Stimulated activated CD4-positive, alpha-beta T cell treated with anti-CD3 and anti-CD28 coated beads, TNF-alpha, amount 100 ng/mL, for 24 hours (primary cell): ENCODE results near the gene KRTAP2-1.
"Not testable (repeated sequence)": the region's sequence is repeated elsewhere in the genome, so short reads cannot be mapped to it uniquely, and the experiment has no call there.

Source experiments
- DNase-seq, 3 experiments: peaks; one replicate each; pipeline ENCODE4 v3.0.0-alpha.2; 2020; ENCODE audit warnings: low read depth in 3 of 3

Gene KRTAP2-1

DNA sequence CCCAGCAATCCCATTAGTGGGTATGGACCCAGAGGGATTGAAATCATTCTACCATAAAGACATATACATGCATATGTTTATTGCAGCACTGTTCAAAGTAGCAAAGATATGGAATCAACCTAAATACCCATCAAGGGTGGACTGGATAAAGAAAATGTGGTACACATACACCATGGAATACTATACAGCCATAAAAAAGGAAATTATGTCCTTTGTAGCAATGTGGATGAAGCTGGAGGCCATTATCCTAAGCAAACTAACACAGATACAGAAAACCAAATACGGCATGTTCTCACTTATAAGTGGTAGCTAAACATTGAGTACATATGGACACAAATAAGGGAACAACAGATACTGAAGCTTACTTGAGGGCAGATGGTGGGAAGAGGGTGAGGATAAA is 10.4 kb upstream of the KRTAP2-1 start:
- DNase-seq, result no peak

DNA sequence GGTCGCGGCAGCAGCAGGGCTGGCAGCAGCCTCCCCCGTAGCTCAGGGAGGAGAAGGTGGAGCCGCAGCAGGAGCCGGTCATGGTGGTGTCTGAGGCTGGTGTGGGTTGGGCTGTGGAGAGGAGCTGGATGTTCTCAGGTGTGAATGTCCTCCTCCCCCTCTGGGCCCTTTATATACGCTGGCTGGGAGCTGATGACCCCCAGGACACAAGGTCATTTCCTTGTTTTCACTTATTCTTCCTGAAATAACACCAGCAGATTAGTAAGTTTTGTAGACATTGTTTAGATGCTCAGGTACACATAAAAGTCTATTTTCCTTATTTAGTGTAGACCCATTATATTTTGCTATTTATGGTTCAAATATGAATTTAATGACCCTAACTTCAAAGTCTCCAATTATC is 8.0 kb upstream of the KRTAP2-1 start, which contains the start of gene KRTAP2-2:
Gene KRTAP2-2, minus strand, starts transcription at position 101 of the 400 bp plus-strand sequence. Its CDS starts 19 bp downstream, at position 82.
- not testable (repeated sequence) for DNase-seq

DNA sequence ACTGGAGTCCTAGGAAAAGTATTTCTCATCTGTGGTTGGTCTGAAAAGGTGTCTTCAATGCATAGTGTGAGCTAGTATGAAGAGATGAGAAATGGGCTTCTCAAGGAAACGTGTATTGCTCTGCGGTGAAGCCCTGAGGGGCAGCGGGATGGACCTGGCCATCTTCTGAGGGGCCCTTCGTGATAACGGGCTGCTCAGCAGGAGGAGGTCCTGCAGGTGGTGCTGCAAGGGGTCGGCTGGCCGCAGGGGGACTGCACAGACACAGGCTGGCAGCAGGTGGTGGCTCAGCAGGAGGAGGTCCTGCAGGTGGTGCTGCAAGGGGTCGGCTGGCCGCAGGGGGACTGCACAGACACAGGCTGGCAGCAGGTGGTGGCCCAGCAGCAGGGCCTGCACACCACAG is 7.4 kb upstream of the KRTAP2-1 start:
- not testable (repeated sequence) for DNase-seq

DNA sequence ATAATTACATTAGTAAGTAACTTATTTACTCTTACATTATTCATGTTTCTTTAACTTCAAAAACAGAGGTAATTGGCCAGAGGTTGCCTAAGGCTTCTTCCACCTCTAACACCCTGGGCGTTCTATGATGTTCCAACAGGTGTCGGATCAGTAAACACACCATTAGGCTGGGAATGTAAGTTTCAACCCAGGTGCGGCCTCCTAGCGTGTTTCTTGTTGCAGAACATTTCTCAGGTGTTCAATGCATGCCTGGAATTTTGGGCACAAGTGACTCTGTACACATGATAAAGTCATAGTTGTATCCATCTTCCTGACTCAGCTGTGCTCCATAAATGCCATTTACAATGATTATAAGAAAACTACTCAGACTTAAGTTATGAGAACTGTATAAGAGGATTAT is 6.9 kb upstream of the KRTAP2-1 start:
- DNase-seq, result no peak

DNA sequence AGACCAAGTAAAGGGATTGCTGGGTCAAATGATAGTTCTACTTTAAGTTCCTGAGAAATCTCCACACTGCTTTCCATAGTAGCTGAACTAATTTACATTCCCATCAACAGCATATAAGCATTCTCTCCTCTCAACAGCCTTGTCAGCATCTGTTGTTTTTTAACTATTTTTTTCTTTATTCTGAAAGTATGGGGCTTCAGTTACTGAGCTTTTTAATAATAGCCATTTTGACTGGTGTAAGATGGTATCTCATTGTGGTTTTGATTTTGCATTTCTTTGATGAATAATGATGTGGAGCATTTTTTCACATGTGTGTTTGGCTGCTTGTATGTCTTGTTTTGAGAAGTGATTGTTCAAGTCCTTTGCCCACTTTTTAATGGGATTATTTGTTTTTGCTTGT is 5.5 kb upstream of the KRTAP2-1 start:
- DNase-seq, result no peak

DNA sequence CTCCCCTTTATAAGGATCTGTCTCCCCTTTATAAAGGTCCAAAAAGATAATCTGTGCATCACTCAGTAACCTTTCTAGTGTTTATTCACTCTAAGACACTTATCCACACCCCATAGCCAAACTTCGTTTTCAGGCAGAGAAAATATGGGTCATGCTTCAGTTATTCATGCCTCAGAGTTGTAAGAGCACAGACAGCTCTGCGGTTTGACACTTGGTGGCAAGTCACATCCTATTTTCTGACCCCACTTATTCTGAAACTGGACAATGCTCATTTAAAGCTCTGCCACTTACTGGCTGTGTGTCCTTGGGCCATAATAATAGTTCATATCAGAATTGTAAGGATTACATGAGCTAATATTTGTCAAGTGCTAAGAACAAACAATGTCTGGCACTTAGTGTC is 2.0 kb upstream of the KRTAP2-1 start:
- no peak for DNase-seq

DNA sequence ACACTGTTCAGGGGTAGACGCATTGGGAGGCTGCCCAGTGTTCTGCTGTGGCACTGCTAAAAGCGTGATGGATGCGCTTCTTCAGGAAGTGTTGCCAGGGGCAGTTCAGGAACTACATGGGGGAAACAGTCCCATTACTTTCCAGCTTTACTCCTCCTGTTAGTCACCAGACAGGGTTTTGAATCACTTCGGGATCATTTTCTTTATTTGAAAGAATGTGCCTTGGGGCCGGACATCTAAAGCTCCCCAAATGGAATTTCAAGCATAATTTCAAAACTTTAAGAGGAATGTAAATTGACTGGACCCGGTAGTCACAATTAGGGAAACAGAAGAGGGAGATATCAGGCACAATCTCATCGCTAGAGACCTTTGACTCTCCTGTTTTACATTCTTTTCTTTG is 1.3 kb upstream of the KRTAP2-1 start:
- DNase-seq, result no peak

DNA sequence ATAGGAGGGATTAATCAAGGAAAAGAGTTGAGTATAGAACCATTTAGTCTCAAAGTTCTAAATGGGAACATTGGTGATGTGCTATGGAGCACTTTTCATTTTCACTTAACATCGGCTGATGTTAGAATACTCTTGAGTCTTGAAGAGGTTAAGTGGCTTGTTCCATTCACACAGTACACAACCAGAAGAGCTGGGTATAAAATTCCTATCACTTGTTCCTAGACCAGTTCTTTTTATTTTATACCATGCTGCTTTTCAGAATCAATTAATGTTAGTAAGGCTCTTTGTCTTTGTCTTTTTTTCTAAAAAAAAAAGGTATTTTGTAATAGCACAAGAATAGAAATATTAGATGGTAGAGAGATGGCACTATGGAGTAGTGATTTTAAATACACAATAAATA is 4.2 kb downstream of the KRTAP2-1 start:
- no peak for DNase-seq

DNA sequence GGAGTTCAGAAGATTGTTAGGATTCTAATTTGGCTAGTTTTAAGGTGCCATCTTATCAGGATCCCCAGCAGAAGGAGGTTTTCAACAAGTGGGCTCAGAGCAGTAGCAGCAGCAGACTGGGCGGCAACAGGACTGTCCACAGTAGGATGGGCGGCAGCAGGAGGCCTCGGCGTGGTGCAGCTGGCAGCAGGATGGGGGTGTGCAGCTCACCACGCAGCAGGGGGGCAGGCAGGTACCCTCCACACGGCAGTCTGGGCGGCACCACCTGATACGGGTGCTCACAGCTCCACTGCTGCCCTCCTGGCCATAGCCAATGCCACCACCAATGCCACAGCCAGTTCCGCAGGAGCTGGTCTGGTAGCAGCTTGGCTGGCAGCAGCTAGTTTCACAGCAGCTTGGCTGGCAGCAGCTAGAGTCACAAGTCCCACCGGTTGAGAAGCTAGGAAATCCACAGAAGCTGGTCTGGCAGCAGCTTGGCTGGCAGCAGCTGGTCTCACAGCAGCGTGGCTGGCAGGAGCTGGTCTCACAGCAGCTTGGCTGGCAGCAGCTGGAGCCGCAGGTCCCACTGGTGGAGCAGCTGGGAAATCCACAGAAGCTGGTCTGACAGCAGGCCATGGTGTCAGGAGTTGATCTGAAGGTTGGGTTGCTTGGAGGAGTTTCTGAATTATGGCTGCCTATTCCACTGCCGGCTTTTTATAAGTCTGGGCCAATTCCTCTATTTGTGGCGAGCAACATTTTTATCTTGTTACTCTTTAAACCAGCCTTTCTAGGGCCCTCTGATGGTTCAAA is 6.1 kb downstream of the KRTAP2-1 start, which contains the start of gene KRTAP1-1:
Gene KRTAP1-1, minus strand, starts transcription at position 668 of the 789 bp plus-strand sequence. Its CDS starts 53 bp downstream, at position 615.
- DNase-seq, result not testable (repeated sequence)

DNA sequence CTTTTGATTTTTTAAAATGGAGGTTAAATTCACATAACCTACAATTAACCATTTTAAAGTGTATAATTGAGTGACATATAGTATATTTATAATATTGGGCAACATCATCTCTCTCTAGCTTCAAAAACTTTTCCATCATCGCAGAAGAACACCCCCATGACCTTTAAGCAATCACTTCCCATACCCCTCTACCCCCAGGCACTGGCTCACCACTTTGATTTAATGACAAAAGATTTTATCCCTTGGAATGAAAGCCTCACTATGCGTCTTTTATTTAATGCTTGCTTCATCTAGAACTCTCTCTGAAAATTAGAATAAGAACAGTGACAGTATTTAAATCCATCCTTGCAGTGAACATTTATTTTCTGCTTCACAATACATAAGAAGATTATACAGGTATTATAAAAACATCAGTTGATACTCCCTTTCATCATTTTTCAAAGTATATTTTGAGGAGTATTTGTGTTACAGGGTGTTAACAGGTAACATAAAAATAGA is 9.2 kb downstream of the KRTAP2-1 start:
- DNase-seq, result no peak

DNA sequence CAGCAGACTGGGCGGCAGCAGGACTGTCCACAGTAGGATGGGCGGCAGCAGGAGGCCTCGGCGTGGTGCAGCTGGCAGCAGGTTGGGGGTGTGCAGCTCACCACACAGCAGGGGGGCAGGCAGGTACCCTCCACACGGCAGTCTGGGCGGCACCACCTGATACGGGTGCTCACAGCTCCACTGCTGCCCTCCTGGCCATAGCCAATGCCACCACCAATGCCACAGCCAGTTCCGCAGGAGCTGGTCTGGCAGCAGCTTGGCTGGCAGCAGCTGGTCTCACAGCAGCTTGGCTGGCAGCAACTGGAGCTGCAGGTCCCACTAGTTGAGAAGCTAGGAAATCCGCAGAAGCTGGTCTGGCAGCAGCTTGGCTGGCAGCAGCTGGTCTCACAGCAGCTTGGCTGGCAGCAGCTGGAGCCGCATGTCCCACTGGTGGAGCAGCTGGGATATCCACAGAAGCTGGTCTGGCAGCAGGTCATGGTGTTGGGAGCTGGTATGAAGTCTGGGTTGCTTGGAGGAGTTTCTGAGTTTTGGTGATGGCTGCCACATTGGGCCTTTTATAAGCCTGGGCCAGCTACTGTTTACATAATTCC is 12.7 kb downstream of the KRTAP2-1 start, which contains the start of gene KRTAP1-3:
Gene KRTAP1-3, minus strand, starts transcription at position 529 of the 590 bp plus-strand sequence. Its CDS starts 53 bp downstream, at position 476.
- DNase-seq, result not testable (repeated sequence)

DNA sequence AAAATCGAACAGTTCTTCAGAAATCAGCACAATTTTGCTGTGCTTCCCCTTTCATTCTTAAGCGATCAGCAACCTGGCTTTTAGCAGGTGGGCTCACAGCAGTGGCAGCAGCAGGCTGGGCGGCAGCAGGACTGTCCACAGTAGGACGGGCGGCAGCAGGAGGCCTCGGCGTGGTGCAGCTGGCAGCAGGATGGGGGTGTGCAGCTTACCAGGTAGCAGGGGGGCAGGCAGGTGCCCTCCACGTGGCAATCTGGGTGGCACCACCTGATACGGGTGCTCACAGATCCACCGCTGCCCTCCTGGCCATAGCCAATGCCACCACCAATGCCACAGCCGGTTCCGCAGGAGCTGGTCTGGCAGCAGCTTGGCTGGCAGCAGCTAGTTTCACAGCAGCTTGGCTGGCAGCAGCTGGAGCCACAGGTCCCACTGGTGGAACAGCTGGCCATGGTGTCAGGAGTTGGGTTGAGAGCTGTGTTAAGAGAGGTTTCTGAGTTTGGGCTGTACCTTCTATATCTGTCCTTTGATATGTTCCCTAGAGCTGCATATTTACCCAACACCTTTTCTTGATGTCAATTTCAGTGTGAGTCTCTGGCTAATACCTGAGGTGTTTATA is 17.4 kb downstream of the KRTAP2-1 start, which contains the start of gene KRTAP1-4:
Gene KRTAP1-4, minus strand, starts transcription at position 563 of the 613 bp plus-strand sequence. Its CDS starts 117 bp downstream, at position 446.
- DNase-seq, result no peak

DNA sequence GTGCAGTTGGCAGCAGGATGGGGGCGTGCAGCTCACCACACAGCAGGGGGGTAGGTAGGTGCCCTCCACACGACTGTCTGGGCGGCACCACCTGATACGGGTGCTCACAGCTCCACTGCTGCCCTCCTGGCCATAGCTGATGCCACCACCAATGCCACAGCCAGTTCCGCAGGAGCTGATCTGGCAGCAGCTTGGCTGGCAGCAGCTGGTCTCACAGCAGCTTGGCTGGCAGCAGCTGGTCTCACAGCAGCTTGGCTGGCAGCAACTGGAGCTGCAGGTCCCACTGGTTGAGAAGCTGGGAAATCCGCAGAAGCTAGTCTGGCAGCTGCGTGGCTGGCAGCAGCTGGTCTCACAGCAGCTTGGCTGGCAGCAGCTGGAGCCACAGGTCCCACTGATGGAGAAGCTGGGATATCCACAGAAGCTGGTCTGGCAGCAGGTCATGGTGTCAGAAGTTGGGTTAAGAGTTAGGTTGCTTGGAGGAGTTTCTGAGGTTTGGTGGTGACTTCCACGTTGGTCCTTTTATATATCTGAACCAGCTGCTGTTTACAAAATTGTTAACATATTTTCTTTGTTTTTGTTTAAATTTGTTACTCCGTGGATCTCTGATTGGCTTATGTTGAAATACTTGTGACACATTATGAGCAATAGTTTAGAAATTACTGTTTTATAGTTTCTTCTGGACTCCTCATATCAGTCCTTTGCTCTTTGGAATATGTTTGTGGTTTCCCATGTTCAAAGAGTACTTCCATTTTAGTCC is 20.2 kb downstream of the KRTAP2-1 start, which contains the start of gene KRTAP1-5:
Gene KRTAP1-5, minus strand, starts transcription at position 494 of the 757 bp plus-strand sequence. Its CDS starts 53 bp downstream, at position 441.
- no peak for DNase-seq

DNA sequence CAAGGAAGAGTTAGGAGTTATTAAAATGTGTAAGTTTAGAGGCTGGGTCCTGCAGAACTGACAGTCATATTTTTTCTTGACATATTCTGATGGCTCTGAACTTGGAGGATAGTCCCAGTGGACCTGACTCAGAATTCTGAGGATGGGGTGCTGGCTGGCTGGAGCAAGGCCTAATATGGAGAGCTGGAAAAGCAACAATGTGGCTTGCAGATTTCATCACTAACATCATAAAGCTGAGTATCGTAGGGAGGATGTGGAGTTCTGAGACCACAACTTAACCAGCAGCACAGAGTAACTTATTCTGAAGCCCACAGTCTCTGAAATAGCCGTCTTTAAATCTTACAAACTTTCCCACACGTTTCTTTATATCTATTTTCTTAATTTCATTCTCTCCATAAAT is 22.4 kb downstream of the KRTAP2-1 start:
- no peak for DNase-seq

DNA sequence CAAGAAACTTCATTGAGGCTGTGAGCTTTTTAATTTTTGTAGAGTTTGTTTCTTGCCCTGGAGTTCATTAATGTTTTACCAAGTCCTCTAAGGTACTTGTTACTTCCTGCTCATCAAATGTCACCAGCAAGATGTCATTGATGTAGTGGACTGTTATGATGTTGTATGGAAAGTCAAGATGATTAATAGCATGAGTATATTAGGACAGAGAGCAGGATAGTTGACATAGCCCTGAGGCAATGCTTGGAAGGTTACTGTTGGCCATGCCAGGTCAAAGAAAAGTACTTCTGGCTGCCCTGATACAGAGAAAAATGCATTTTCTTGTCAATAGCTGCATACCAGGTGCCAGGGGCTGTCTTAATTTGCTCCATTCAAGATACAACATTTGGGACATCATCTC is 26.8 kb downstream of the KRTAP2-1 start:
- DNase-seq, result no peak

DNA sequence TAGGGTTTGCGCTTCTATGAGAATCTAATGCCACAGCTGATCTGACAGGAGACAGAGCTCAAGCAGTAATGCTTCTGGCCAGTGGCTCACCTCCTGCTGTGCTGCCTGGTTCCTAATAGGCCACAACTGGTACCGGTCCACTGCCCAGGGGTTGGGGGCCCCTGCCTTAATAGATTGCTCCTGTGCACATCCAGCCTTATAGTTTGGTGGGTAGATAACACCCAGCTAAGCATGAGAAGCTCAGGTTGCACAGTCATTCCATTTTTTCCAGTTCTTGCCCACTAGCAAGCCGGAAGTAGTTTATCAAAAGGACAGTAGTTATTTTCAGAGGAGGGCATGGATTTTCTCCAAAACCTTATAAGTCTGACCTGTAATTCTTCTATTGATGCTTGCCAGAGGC is 27.7 kb downstream of the KRTAP2-1 start:
- no peak for DNase-seq

DNA sequence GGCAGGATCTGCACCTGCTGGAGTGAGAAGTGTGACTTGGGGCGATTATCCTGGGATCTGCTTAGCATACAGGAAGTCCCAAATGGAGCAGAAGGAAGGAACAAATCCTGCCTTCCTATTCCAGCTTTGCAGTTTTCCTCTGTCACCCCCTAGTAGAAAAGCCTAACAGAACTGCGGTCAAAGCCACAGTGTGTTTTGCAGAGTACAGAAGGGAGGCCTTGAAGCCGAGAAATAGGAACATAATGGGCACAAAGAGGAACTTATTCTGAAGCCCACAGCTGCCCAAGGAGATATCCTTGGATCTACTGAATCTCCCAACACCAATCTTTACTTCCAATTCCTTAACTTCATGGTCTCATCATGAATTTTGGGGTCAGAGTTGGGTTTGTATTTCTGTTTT is 28.6 kb downstream of the KRTAP2-1 start:
- DNase-seq, result no peak

DNA sequence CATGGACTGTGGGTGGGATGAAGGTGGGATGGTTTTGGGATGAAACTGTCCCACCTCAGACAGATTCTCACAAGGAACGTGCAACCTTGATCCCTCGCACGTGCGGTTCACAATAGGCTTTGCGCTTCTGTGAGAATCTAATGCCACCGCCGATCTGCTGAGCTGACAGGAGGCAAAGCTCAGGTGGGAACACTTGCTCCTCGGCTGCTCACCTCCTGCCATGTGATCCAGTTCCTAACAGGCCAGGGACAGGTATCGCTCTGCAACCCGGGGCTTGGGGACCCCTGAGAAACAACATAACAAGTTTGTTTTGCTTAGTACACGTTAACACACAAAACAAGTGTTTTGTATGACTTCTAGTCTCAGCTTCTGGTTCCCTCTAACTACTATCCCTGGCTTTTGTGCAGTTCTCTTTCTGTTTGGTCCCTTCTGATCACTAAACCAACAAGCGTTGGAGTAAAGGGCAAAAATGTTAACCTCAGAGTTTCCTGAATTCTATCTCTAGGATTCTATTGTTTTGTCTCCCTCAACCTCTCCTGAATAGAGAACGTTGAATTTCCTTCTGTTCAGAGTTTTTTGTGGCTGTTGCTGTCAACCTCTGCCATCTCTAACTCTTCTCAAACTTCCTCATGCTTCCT is 30.4 kb downstream of the KRTAP2-1 start:
- no peak for DNase-seq

DNA sequence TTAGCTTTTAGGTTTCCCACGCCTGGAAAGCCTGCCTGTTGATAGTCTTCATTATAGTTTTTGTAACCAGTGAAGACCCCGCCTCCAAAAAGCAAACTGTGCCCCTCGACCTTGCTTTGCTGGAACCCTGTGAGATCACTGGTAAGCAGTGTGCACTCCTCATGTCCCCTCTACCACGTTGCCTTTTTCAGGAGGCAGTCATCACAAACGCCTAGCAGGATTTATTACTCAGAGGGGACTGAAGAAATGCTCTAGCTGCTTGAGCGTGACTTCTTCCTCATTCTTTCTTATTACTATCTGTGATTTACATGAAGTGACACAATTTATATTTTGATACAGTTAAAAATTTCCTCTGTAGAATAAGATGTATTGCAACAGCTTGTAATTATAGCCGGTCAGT is 31.7 kb downstream of the KRTAP2-1 start:
- DNase-seq, result no peak

DNA sequence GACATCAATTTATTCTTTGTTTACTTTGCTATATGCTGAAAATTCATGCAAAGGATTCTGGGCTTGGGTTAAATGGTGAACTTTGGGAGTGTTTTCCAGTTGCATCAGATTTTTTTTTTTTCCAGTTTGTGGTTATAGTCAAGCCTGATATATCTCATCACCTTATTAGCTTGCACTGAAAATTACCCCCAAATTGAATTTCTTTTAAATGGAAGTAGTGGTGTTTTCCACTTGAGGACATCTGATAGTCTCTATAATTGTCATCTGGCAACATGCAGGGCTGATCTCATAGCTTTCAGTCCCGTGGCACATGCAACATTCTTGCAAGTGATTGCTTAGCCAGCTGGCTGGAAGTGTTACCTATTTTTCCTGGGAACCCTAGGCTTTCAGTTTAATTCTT is 33.5 kb downstream of the KRTAP2-1 start:
- no peak for DNase-seq

DNA sequence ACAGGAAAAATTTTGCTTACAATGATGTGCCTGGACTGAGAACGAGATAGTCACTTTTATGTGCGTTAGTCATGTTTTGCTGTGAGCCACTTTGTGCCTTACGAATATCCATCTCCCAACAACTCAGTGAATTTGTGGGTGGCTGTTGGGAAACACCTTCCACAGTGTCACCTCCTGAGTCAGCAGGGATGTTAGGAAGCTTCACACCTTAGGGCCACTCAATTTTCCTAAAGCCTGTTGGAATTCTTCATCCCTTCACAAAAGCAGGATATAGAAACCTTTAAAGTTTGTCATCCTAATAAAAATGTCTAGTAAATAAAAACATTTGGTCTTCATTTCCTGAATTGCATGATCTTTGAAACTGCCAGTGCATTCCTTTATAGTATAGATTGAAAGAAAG is 33.9 kb downstream of the KRTAP2-1 start:
- no peak for DNase-seq
